Measurements from ENCODE around the gene KMO. TPM values are rescaled to one million over a fixed set of nuclear protein-coding genes. Genes with fewer than 3 reads are reported as not detected.

Gene KMO
- total and polyA plus RNA-seq, 2 of the 8 experiments (the other 6 are each of a cell fraction or from before 2014, with no cell fraction given): not detected

GRCh38 chr1:241560146-241560848 is 28.1 kb downstream of the KMO start:
- Histone ChIP-seq H2BK15ac (ENCODE audit: low read length) (no peak overlapping the region), H3K4me1 (replicated peaks in 1 of 4; ENCODE audit: control insufficient read depth in 3 of 4, insufficient read depth in 4 of 4, low read length in 3 of 4) (no peaks in the 10 kb centered on the region)
- WGBS, 2 experiments (ENCODE audit: extremely low coverage in 1 of 2, insufficient coverage in 1 of 2, insufficient read length in 1 of 2, insufficient replicate concordance in 2 of 2, low coverage in 1 of 2, low lambda C conversion rate in 2 of 2, missing lambda C conversion rate in 1 of 2): 95% methylated on average over 4 of the region's 4 CpGs; no CpG with 5 or more reads in 1 of the 2 experiments
- TF ChIP-seq POLR2A (IDR thresholded peaks at IDR 0.05; ENCODE audit: control extremely low read depth in 1 of 2, low read depth in 2 of 2, low read length in 2 of 2): no peak
- TF ChIP-seq RFX5 (IDR thresholded peaks at IDR 0.05; ENCODE audit: borderline replicate concordance, low read depth, low read length): no peak
- TF ChIP-seq EP300 (IDR thresholded peaks at IDR 0.05; ENCODE audit: borderline replicate concordance in 1 of 2, low read depth in 2 of 2, low read length in 2 of 2): no peak
- TF ChIP-seq RBBP5 (IDR thresholded peaks at IDR 0.05; ENCODE audit: borderline replicate concordance, low read depth, low read length): no peak
- TF ChIP-seq BCL11A (IDR thresholded peaks at IDR 0.05; ENCODE audit: low read depth in 2 of 2, low read length in 2 of 2): no peak
- no peak for TF ChIP-seq ASH2L (IDR thresholded peaks at IDR 0.05; ENCODE audit: low read length)
- TF ChIP-seq SP4 (IDR thresholded peaks at IDR 0.05; ENCODE audit: low read length): no peak
- TF ChIP-seq TEAD4 (IDR thresholded peaks at IDR 0.05; ENCODE audit: low read depth, low read length): no peak
- no peak for TF ChIP-seq USF2 (IDR thresholded peaks at IDR 0.05; ENCODE audit: low read length)
- no peak for TF ChIP-seq ATF3 (IDR thresholded peaks at IDR 0.05; ENCODE audit: insufficient read depth, low read depth, low read length)

More at GRCh38 chr1:241560146-241560848, 28.1 kb downstream of the KMO start:
- no peak overlapping the region for H3K4me2 ChIP-seq (ENCODE audit: insufficient read depth in 1 of 2, low read depth in 2 of 2, low read length in 2 of 2)
- no peaks in the 10 kb centered on the region for H3K79me1 ChIP-seq (ENCODE audit: low read depth, low read length)
- H3K14ac ChIP-seq (ENCODE audit: insufficient read length): no peak overlapping the region
- H3K79me2 ChIP-seq (ENCODE audit: control insufficient read depth in 1 of 2, insufficient read depth in 2 of 2, low read length in 2 of 2): no peaks in the 10 kb centered on the region
- no peak overlapping the region for H2BK120ac ChIP-seq (replicated peaks; ENCODE audit: low read depth, low read length)
- H3K9me3 ChIP-seq (ENCODE audit: insufficient read depth in 2 of 2, low read depth in 1 of 2, low read length in 1 of 2): no peaks in the 10 kb centered on the region
- no peak overlapping the region for H2AK5ac ChIP-seq (ENCODE audit: low read depth, low read length)
- H3K23me2 ChIP-seq (ENCODE audit: low read depth, low read length): no peaks in the 10 kb centered on the region
- no peak overlapping the region for H3K23ac ChIP-seq (ENCODE audit: insufficient read length)
- no peak overlapping the region for H3K4ac ChIP-seq (replicated peaks; ENCODE audit: insufficient read length, low read depth, low read length)
- POLR2A ChIA-PET (ENCODE audit: partially characterized antibody): no interaction called here
- no peak overlapping the region for H2BK5ac ChIP-seq (ENCODE audit: low read depth, low read length)
- H3K56ac ChIP-seq (replicated peaks; ENCODE audit: insufficient read length, low read depth, low read length): no peak overlapping the region
- no peak overlapping the region for H4K91ac ChIP-seq (replicated peaks; ENCODE audit: insufficient read length, low read length)
- H4K5ac ChIP-seq (ENCODE audit: insufficient read length, low read depth, low read length): no peak overlapping the region
- CTCF ChIA-PET (ENCODE audit: partially characterized antibody): no interaction called here
- no peaks in the 10 kb centered on the region for H4K20me1 ChIP-seq (replicated peaks in 1 of 2; ENCODE audit: control insufficient read depth in 1 of 2, insufficient read depth in 2 of 2, low read length in 2 of 2)
- H3K9ac ChIP-seq (replicated peaks in 1 of 4; ENCODE audit: extremely low read depth in 1 of 4, low read depth in 3 of 4, low read length in 3 of 4): no peak overlapping the region
- DNase-seq (ENCODE audit: low read depth in 1 of 2, low spot score in 2 of 2) (no peak), FAIRE-seq (no peak)
- H3K18ac ChIP-seq (ENCODE audit: extremely low read depth, low read length): no peak overlapping the region
- H4K8ac ChIP-seq (ENCODE audit: extremely low read depth, insufficient read depth, low read length): no peak overlapping the region
- H3K4me3 ChIP-seq (ENCODE audit: extremely low read depth in 1 of 4, insufficient read depth in 2 of 4, low read depth in 3 of 4, low read length in 4 of 4): no peak overlapping the region
- no peak overlapping the region for H2BK12ac ChIP-seq (ENCODE audit: low read depth, low read length)
- H3K36me3 ChIP-seq (ENCODE audit: control insufficient read depth in 2 of 4, insufficient read depth in 4 of 4, low read length in 3 of 4): no peaks in the 10 kb centered on the region
- H2AFZ ChIP-seq (ENCODE audit: low read length): no peak overlapping the region
- no peaks in the 10 kb centered on the region for H3K27me3 ChIP-seq (replicated peaks in 1 of 4; ENCODE audit: control insufficient read depth in 3 of 4, extremely low read depth in 1 of 4, insufficient read depth in 3 of 4, low read length in 3 of 4)
- no peak overlapping the region for H2BK20ac ChIP-seq (ENCODE audit: low read length)
- H3K27ac ChIP-seq (ENCODE audit: low read depth, low read length): no peak overlapping the region
